Astrocyte (in vitro differentiated cells and primary cell): Measurements from ENCODE around the gene SLC18B1. TPM values are rescaled to one million over a fixed set of nuclear protein-coding genes. Genes with fewer than 3 reads are reported as not detected.

Source experiments
- DNase-seq: peaks from one replicate; pipeline ENCODE4 v3.0.0-alpha.2; 2010; ENCODE audit warnings: low read depth
- FAIRE-seq: peaks from 2 replicates; lab custom pipeline; 2011; peaks lifted over from hg19 to GRCh38; lab: Jason Lieb, UNC
- H2AFZ ChIP-seq: 2 replicates; pipeline ENCODE4 v1.6.0; 2012; ENCODE audit warnings: low read depth, low read length, inconsistent platforms
- H3K27ac ChIP-seq: 2 replicates; pipeline ENCODE4 v1.5.1; 2011; ENCODE audit warnings: low read depth, low read length, inconsistent platforms
- H3K27me3 ChIP-seq: 2 replicates; pipeline ENCODE4 v1.6.0; 2011; ENCODE audit warnings: low read length, inconsistent platforms; ENCODE audit not compliant: insufficient read depth
- H3K36me3 ChIP-seq: 2 replicates; pipeline ENCODE4 v1.5.1; 2011; ENCODE audit warnings: low read length, inconsistent platforms; ENCODE audit not compliant: insufficient read depth
- H3K4me1 ChIP-seq: 2 replicates; pipeline ENCODE4 v1.5.1; 2011; ENCODE audit warnings: low read length, inconsistent platforms; ENCODE audit not compliant: insufficient read depth
- H3K4me2 ChIP-seq: 2 replicates; pipeline ENCODE4 v1.6.0; 2012; ENCODE audit warnings: low read length, inconsistent platforms
- H3K4me3 ChIP-seq: 2 replicates; pipeline ENCODE4 v1.5.1; 2011; ENCODE audit warnings: low read depth, mild to moderate bottlenecking, low read length, inconsistent platforms; ENCODE audit not compliant: insufficient read depth
- H3K79me2 ChIP-seq: 2 replicates; pipeline ENCODE4 v1.6.0; 2012; ENCODE audit warnings: mild to moderate bottlenecking, low read length, inconsistent platforms; ENCODE audit not compliant: insufficient read depth
- H3K9ac ChIP-seq: 2 replicates; pipeline ENCODE4 v1.6.0; 2012; ENCODE audit warnings: mild to moderate bottlenecking, low read length, inconsistent platforms
- H3K9me3 ChIP-seq: 2 replicates; pipeline ENCODE4 v1.5.1; 2012; ENCODE audit warnings: low read depth, mild to moderate bottlenecking, low read length, inconsistent platforms; ENCODE audit not compliant: insufficient read depth
- H4K20me1 ChIP-seq: 2 replicates; pipeline ENCODE4 v1.6.0; 2012; ENCODE audit warnings: low read length, inconsistent platforms; ENCODE audit not compliant: insufficient read depth
- H3K27ac Mint-ChIP-seq: one replicate; pipeline ENCODE4 v1.8.0; 2021; ENCODE audit warnings: mild to moderate bottlenecking, mixed read lengths; ENCODE audit not compliant: unreplicated experiment
- H3K27me3 Mint-ChIP-seq: one replicate; pipeline ENCODE4 v1.8.0; 2021; ENCODE audit warnings: low read depth, mixed read lengths; ENCODE audit not compliant: unreplicated experiment
- H3K36me3 Mint-ChIP-seq: one replicate; pipeline ENCODE4 v1.8.0; 2021; ENCODE audit warnings: low read depth, mixed read lengths; ENCODE audit not compliant: unreplicated experiment
- H3K4me1 Mint-ChIP-seq: one replicate; pipeline ENCODE4 v1.8.0; 2021; ENCODE audit warnings: low read depth, mixed read lengths; ENCODE audit not compliant: unreplicated experiment
- H3K4me3 Mint-ChIP-seq: one replicate; pipeline ENCODE4 v1.8.0; 2021; ENCODE audit warnings: mild to moderate bottlenecking, moderate library complexity, mixed read lengths; ENCODE audit not compliant: unreplicated experiment
- H3K9me3 Mint-ChIP-seq: one replicate; pipeline ENCODE4 v1.8.0; 2021; ENCODE audit warnings: mild to moderate bottlenecking, mixed read lengths; ENCODE audit not compliant: unreplicated experiment
- CTCF ChIP-seq: IDR thresholded peaks from 2 replicates; pipeline ENCODE4 v1.5.1; 2011; ENCODE audit warnings: low read depth, mild to moderate bottlenecking, inconsistent platforms, low read length, moderate library complexity; ENCODE audit not compliant: insufficient read depth
- EZH2 ChIP-seq: IDR thresholded peaks from 2 replicates; pipeline ENCODE4 v1.6.1; 2012; ENCODE audit warnings: mild to moderate bottlenecking, low read length, inconsistent platforms; ENCODE audit not compliant: insufficient read depth
- total RNA-seq: library from RNA; stranded (reverse); gene quantifications from 2 replicates; pipeline ENCODE4 v1.2.1, GENCODE V29; 2021

SLC18B1 gene
- total RNA-seq, 1 donor from 2014 or later = 8.2 TPM

GRCh38 chr6:132752255-132752654, 46.2 kb downstream of the SLC18B1 start:
- Histone ChIP-seq H3K27ac (no peak overlapping the region), H4K20me1 (no peaks in the 10 kb centered on the region), H3K9ac (no peak overlapping the region), H3K4me2 (no peak overlapping the region), H3K4me1 (no peaks in the 10 kb centered on the region), H3K79me2 (no peaks in the 10 kb centered on the region), H3K36me3 (no peaks in the 10 kb centered on the region), H3K27me3 (no peaks in the 10 kb centered on the region), H3K4me3 (no peak overlapping the region), H3K9me3 (no peaks in the 10 kb centered on the region), H2AFZ (no peak overlapping the region)
- DNase-seq = no peak
- no peak for TF ChIP-seq EZH2
- TF ChIP-seq CTCF = no peak
- no peak for FAIRE-seq
- no peaks in the 10 kb centered on the region for H3K36me3 Mint-ChIP-seq
- no peak overlapping the region for H3K4me3 Mint-ChIP-seq
- no peaks in the 10 kb centered on the region for H3K9me3 Mint-ChIP-seq
- H3K27me3 Mint-ChIP-seq = no peaks in the 10 kb centered on the region
- no peaks in the 10 kb centered on the region for H3K4me1 Mint-ChIP-seq
- H3K27ac Mint-ChIP-seq = no peak overlapping the region

- H2AFZ ChIP-seq = no peak overlapping the region
- Mint-ChIP-seq H3K4me1 (no peaks in the 10 kb centered on the region), H3K27ac (no peak overlapping the region), H3K27me3 (peaks cover under 1% of the 10 kb centered on the region), H3K9me3 (peaks cover 1% of the 10 kb centered on the region), H3K36me3 (no peaks in the 10 kb centered on the region), H3K4me3 (no peak overlapping the region)
- no peak overlapping the region for H3K9ac ChIP-seq
- H3K4me2 ChIP-seq = no peak overlapping the region
- no peaks in the 10 kb centered on the region for H3K27me3 ChIP-seq
- no peaks in the 10 kb centered on the region for H4K20me1 ChIP-seq
- TF ChIP-seq EZH2 = no peak
- no peak for TF ChIP-seq CTCF
- no peaks in the 10 kb centered on the region for H3K4me1 ChIP-seq
- no peaks in the 10 kb centered on the region for H3K36me3 ChIP-seq
- no peak overlapping the region for H3K27ac ChIP-seq
- DNase-seq (no peak), FAIRE-seq (no peak)
- H3K9me3 ChIP-seq = no peaks in the 10 kb centered on the region
- no peak overlapping the region for H3K4me3 ChIP-seq
- no peaks in the 10 kb centered on the region for H3K79me2 ChIP-seq
These were observed 46.6 kb downstream of the SLC18B1 start for GRCh38 chr6:132751828-132752227.

GRCh38 chr6:132751306-132751705, 47.1 kb downstream of the SLC18B1 start:
- Histone ChIP-seq H3K4me2 (no peak overlapping the region), H3K4me3 (no peak overlapping the region), H3K36me3 (no peaks in the 10 kb centered on the region), H3K4me1 (no peaks in the 10 kb centered on the region), H3K27ac (no peak overlapping the region), H3K9me3 (no peaks in the 10 kb centered on the region), H3K79me2 (no peaks in the 10 kb centered on the region), H4K20me1 (no peaks in the 10 kb centered on the region), H3K9ac (no peak overlapping the region), H2AFZ (no peak overlapping the region), H3K27me3 (no peaks in the 10 kb centered on the region)
- Mint-ChIP-seq H3K36me3 (no peaks in the 10 kb centered on the region), H3K27ac (no peak overlapping the region), H3K27me3 (peaks cover 3% of the 10 kb centered on the region), H3K9me3 (peaks cover 2% of the 10 kb centered on the region), H3K4me3 (no peak overlapping the region), H3K4me1 (no peaks in the 10 kb centered on the region)
- TF ChIP-seq CTCF = no peak
- no peak for TF ChIP-seq EZH2
- DNase-seq (no peak), FAIRE-seq (no peak)
